HuH-7.5 (cell line): ENCODE measurements around the gene LRFN3.
"Not testable (repeated sequence)": the region's sequence is repeated elsewhere in the genome, so short reads cannot be mapped to it uniquely, and the experiment has no call there.

Source experiments
- DNase-seq: peaks from one replicate; pipeline ENCODE4 v3.0.0; 2011; ENCODE audit warnings: low spot score

Gene LRFN3

GRCh38 chr19:35977446-35978222, 41.5 kb downstream of the LRFN3 start:
- DNase-seq, result no peak

- no peak for DNase-seq
Measured at GRCh38 chr19:35978271-35978670, 42.1 kb downstream of the LRFN3 start.

- DNase-seq, result no peak
Measured at GRCh38 chr19:35978832-35979365, 42.7 kb downstream of the LRFN3 start.

GRCh38 chr19:35980997-35981396, 44.8 kb downstream of the LRFN3 start:
- DNase-seq, result not testable (repeated sequence)

DNA sequence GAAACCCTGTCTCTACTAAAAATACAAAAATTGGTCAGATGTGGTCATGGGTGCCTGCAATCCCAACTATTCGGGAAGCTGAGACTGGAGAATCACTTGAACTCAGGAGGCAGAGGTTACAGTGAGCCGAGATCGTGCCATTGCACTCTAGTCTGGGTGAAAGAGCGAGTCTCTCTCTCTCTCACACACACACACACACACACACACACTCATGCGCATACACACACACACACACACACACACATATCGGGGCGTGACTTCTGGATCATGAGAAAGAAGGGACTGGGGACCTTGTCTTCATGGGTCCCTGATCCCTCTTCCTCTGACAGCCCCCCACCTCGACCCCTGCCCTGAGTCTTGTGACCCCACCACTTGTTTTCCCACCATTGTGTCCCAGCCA, 47.0 kb downstream of the LRFN3 start:
- no peak for DNase-seq

DNA sequence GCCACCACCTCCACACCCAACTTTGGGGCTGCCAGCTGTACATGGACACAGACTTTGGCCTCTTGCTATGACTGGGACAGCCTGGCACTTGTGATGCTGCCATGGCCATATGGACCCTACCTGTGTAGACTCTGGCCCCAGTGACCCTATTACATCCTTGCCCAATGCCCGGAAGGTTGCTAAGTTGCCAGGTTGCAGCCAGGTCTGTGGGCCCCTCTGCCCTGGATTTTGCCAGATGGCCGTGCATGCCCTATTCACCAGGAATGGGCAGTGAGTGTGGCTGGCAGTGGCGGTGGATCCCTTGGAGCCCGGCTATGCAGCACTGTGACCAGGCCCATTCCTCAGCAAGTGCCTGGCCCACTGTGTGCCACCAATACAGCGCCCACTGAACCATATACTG, 49.9 kb downstream of the LRFN3 start:
- no peak for DNase-seq

DNA sequence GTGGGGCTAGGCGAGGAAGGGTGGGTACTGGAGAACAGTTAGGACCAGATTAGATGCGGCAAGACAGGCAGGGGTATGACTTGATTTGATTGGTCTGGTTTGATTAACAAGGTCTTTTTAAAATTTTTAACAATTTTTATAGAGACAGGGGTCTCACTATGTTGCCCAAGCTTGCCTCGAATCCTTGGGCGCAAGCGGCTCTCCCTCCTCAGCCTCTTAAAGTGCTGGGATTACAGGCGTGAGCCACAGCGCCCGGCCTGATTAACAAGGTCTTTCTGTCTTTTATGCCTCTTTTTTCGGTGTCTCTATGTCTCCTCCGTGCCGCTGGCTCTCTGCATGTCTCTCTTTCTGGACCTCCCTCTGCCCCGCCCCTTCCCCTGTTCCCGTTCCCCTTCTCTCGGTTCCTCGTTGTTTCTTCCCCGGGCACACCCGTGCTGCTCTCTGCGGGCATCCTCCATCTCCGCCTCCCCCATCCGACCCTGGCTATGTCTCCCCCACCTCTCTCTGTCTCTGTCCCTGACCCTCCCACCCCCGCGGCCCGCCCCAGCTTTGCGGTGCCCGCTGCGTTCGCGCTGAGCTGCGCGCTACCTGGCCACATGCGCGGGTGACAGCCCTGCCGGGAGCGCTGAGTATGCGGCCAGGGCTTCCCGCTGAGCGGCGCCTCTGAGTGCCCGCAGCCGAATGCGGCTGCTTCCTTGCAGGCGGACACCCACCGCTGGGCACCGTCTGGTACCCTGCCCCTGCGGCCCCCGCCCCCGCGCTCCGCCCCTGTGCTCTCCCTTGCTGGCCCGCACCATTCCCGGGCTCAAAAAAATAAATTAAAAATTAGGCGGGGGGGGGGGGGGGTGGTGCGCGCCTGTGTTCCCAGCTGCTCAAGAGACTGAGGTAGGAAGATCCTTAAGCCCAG, 50.7 kb downstream of the LRFN3 start:
- peak; percentile 61 for DNase-seq

- DNase-seq, result no peak
Measured at GRCh38 chr19:35987571-35987896, 51.4 kb downstream of the LRFN3 start.

DNA sequence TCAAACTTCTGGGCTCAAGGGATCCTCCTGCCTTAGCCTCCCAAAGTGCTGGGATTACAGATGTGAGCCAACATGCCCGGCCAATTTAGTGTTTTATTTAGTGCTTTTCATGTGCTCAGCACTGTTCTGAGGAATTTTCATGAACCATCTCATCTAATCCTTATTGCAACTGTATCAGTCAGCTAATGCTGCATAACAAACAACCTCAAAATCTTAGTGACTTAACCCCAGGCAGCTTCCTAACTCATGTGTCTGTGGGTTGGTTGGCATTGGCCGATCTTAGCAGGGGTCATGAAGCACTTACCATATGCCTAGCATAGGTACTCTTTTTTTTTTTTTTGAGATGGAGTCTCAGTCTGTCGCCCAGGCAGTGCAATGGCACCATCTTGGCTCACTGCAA, 52.6 kb downstream of the LRFN3 start:
- no peak for DNase-seq

DNA sequence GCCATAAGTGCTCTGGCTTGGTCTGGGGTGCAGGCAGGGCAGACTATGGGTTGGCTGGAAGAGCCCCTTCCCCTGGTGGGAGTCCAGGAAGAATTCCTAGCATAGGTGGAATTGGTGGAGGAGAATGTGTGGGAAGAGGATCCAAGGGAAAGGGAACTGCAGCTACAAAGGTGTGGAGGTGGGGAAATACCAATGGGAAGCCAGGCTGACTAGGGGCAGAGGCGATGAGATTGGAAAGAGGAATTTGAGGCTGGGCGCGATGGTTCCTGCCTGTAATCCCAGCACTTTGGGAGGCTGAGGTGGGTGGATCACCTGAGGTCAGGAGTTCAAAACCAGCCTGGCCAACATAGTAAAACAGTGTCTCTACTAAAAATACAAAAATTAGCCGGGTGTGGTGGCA, 54.0 kb downstream of the LRFN3 start:
- no peak for DNase-seq

GRCh38 chr19:35990771-35991730, 54.9 kb downstream of the LRFN3 start:
- DNase-seq, result no peak

DNA sequence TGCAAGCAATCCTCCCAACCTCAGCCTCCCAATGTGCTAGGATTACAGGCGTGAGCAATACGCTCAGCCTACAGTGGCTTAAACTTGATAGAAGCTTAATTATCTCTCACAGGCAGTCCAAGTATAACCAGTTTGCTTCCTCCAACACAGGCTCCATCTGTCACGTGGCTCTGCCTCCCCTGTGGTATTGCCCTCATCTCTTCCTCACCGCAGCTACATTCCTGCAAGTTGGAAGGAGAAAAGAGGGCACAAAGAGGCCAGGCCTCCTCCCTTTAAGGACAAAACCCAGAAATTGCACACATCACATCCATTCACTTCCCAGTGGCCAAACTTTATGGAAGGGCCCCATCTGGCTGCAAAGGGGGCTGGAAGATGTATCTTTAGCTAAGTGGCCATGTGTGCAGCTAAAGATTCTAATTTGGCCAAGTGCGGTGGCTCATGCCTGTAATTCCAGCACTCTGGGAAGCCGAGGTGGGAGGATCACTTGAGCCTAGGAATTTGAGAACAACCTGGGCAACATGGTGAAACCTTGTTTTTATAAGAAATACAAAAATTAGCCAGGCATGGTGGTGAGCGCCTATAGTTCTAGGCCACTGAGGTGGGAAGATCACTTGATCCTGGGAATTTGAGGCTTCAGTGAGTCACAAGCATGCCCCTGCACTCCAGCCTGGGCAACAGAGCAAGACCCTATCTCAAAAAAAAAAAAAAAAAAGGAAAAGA, 55.7 kb downstream of the LRFN3 start:
- DNase-seq, result no peak

DNA sequence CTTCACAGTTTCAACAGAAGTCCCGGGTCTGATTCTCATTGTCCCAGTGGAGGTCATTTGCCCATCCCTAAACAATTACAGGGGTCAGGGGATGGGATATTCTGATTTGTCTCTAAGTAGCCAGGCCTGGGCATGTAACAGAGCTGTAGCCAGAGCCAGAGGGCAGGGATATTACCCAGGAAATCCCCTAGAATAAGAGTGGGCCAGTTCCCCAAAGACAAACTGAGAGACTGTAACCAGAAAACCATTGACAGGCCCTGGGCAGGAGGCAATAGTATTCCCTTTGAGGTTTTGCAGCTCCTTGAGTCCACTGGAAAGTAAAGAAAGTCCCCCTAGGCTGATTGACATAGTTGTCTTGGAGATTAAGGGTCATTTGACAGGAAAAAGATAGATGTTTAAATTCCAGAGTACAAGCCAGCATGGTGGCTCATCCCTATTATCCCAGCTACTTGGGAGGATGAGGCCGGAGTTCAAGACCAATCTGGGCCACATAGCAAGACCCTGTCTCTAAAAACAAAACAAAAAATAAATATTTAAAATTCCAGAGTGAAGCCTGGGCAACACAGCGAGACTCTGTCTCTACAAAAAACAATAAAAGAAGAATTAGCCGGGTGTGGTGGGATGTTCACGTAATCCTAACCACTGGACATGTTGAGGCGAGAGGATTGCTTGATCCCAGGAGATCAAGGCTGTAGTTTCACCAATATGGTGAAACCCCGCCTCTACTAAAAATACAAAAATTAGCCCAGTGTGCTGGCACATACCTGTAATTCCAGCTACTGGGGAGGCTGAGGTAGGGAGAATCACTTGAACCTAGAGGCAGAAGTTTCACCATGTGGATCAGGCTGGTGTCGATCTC, 57.0 kb downstream of the LRFN3 start:
- DNase-seq, result no peak

- DNase-seq, result no peak
Measured at GRCh38 chr19:35993923-35994598, 57.9 kb downstream of the LRFN3 start.
